ENCODE results near the gene AFG3L2. TPM values are rescaled to one million over a fixed set of nuclear protein-coding genes. Genes with fewer than 3 reads are reported as not detected.

Gene AFG3L2
- total and polyA plus RNA-seq, 10 of the 15 experiments (the other 5 are each of a cell fraction or from before 2014, with no cell fraction given) = 21.0 to 72.7 (median 57.7) TPM

- TF ChIP-seq KLF5 (IDR thresholded peaks at IDR 0.05; ENCODE audit: partially characterized antibody) (no peak), SREBF1 (IDR thresholded peaks at IDR 0.05; ENCODE audit: low read length) (no peak), MYC (IDR thresholded peaks at IDR 0.05; ENCODE audit: insufficient read depth, insufficient read length, insufficient replicate concordance, low read length, severe bottlenecking) (no peak), SMC3 (IDR thresholded peaks at IDR 0.05; ENCODE audit: borderline replicate concordance, low read length) (no peak), ZBTB4 (CRISPR knock-in tag; IDR thresholded peaks at IDR 0.05) (no peak), CUX1 (IDR thresholded peaks at IDR 0.05; ENCODE audit: insufficient replicate concordance, low read depth, low read length) (no peak), TBL1XR1 (IDR thresholded peaks at IDR 0.05; ENCODE audit: low read depth, low read length) (no peak), NFYA (IDR thresholded peaks at IDR 0.05; ENCODE audit: borderline replicate concordance, low read depth, low read length) (no peak), JUNB (IDR thresholded peaks at IDR 0.05) (no peak), NKRF (conservative IDR thresholded peaks at IDR 0.05) (no peak), RBBP5 (conservative IDR thresholded peaks at IDR 0.05) (no peak)
These were observed 24.9 kb upstream of the AFG3L2 start (continued) for GRCh38 chr18:12401881-12402280.

Data from GM12878 (cell line).